GM08714 (cell line): Measurements from ENCODE around the gene CCDC177.
A peak's percentile ranks its signal among the peaks of the same experiment; 100 is the strongest.

Source experiments
- H3K4me3 ChIP-seq: fragments of 200-500 bp; sonication (Bioruptor generic); 2 replicates; pipeline ENCODE4 v1.5.1; 2014; ENCODE audit warnings: mild to moderate bottlenecking, low read length, inconsistent platforms
- ZNF274 ChIP-seq: IDR thresholded peaks from 2 replicates; pipeline ENCODE4 v1.6.1; 2012; ENCODE audit warnings: mild to moderate bottlenecking, low read depth, low read length

Gene CCDC177

DNA sequence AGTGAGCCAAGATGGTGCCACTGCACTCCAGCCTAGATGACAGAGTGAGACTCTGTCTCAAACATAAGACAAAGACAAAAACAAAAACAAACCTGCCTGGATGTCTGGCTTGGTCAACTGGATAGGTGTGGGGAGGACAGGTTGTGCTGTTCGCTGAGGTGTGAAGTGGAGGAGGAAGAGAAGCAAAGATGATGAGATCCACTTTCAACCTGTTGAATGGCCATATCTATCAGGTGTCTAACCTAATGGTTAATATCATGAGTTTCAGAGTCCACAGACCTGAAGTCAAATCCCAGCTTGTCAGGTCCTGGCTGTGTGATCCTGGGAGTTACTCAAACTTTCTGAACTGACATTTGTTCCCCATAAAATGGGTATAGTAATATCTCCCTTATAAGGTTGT is 9.7 kb upstream of the CCDC177 start:
- TF ChIP-seq ZNF274: no peak
- H3K4me3 ChIP-seq: no peak overlapping the region

DNA sequence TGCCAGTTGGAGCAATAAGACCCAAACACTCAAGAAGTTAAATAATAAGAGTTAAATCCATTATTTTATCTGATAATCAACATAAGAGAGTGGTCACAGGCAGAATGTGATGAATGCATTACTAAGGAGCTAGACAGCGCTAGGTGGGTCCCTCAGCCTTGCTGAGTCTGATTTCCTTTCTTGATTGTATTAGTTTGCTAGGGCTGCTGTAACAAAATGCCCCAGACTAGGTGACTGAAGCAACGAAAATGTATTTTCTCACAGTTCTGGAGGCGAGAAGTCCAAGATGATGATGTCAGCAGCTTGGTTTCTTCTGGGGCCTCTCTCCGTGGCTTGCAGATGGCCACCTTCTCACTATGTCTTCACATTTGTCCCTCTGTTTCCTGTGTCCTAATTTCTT is 8.2 kb upstream of the CCDC177 start:
- no peak for TF ChIP-seq ZNF274
- no peak overlapping the region for H3K4me3 ChIP-seq

- no peak overlapping the region for H3K4me3 ChIP-seq
- TF ChIP-seq ZNF274: no peak
Measured at GRCh38 chr14:69582212-69582611, 7.5 kb upstream of the CCDC177 start.

DNA sequence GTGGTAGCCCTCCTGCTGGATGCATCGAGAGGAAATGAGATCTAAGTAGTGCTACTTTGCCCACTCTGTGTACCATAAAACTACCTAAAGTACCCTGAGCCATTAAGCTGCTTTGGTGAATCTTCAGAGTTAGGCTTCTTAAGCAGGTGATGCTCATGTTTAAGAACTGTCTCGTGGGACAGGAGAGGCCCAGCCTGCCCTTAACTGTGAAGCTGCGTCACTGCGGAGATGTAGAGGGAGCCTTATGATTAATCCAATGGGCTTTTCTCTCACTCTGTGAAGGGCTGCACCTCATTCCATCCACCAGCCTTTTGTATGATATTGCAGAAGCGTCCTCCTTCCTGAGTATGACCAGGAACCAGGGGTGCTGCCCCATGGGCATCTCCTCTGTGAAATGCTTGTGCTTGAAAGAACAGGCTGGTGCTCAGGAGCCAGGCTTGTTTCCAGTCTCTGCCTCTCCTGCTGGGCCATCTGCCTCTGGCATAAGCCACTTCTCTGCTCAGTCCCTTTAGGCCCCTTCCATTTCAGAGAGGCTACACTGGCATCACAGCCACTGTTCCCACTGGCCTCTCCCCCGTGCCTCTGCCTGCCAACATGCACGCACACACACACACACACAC is 6.8 kb upstream of the CCDC177 start:
- TF ChIP-seq ZNF274: no peak
- no peak overlapping the region for H3K4me3 ChIP-seq

GRCh38 chr14:69580009-69580577 is 5.4 kb upstream of the CCDC177 start:
- H3K4me3 ChIP-seq: no peak overlapping the region
- no peak for TF ChIP-seq ZNF274

- no peak overlapping the region for H3K4me3 ChIP-seq
- TF ChIP-seq ZNF274: no peak
Measured at GRCh38 chr14:69579476-69579875, 4.8 kb upstream of the CCDC177 start.

DNA sequence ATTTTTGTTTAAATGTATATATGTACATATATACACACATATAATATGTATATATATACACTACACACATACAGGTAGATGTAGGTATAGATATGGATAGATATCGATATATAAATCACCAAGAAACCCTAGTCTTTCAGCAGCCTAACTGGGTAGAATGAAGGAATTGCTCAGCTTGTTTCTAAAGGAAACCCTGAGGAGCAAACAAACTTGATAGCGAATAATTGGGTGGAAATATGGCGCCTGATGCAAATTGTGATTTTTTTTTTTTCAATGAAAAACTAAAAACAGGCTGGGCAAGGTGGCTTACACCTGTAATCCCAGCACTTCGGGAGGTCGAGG is 254 bp upstream of the CCDC177 start:
- TF ChIP-seq ZNF274: no peak
- H3K4me3 ChIP-seq: no peak overlapping the region

DNA sequence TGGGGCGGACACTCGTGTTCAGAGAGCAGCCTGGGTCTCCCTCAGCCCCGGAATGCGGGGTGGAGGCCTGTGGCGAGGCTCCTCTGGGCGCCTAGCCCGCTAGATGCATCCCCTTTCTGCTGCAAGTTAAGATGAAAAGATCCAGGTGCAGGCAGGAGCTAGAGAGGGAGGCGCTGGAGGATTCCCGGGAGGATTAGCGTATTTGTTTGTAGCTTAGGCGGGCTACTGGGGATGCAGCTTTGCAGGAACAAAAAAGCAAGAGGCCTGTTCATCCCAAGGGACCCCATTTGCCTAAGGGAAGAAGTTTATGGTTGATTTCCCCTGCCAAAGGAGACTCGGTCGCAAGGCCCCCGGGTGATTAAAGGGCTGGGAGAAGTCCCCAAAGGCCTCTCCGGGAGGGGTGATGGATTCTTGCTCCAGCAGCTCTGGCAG is 824 bp downstream of the CCDC177 start:
- no peak overlapping the region for H3K4me3 ChIP-seq
- no peak for TF ChIP-seq ZNF274

GRCh38 chr14:69573205-69573830 is 1.4 kb downstream of the CCDC177 start:
- no peak overlapping the region for H3K4me3 ChIP-seq
- no peak for TF ChIP-seq ZNF274

- H3K4me3 ChIP-seq: no peak overlapping the region; the same call in 1 of the 2 replicates
- no peak for TF ChIP-seq ZNF274
Measured at GRCh38 chr14:69572841-69573135, 1.9 kb downstream of the CCDC177 start.

DNA sequence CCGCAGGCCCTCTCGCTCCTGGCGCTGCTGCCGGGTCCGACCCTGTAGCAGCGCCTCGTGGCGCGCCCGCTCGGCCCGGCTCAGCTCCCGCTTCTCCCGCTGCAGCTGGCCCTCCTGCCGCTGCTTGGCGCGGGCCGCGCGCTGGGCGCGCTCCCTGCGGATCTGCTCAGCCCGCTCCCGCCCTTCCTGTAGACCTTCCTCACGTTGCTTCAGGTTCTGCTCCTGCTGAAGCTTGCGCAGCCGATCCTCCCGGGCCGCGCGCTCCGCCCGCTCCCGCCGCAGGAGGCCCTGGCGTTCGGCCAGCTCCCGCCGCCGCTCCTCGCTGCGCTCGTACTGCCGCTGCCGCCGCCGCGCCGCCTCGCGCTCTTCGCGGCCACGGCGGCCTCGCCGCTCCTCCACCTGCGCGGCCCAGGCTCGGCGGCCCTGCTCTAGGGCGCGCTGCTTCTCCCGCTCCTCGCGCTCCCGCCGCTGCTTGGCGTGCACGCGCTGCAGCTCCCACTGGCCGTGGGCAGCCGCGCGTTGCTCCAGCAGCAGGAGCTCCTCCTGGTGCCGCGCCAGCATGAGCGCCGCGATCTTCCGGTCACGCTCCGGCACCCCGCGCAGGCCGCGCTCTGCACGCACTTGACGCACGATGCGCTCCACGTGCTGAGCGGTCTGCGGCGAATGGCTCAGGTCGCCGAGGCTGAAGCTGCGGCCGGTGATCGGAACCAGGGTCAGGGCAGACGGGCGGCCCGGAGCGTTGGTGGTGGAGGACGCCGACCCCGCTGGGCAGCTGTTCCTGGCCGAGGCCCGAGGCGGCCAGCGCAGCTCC is 2.4 kb downstream of the CCDC177 start:
- H3K4me3 ChIP-seq: peak overlapping the region; percentile 1; the same call in 1 of the 2 replicates
- TF ChIP-seq ZNF274: no peak

- no peak overlapping the region; the same call in 1 of the 2 replicates for H3K4me3 ChIP-seq
- TF ChIP-seq ZNF274: no peak
Measured at GRCh38 chr14:69571449-69572029, 3.1 kb downstream of the CCDC177 start.

DNA sequence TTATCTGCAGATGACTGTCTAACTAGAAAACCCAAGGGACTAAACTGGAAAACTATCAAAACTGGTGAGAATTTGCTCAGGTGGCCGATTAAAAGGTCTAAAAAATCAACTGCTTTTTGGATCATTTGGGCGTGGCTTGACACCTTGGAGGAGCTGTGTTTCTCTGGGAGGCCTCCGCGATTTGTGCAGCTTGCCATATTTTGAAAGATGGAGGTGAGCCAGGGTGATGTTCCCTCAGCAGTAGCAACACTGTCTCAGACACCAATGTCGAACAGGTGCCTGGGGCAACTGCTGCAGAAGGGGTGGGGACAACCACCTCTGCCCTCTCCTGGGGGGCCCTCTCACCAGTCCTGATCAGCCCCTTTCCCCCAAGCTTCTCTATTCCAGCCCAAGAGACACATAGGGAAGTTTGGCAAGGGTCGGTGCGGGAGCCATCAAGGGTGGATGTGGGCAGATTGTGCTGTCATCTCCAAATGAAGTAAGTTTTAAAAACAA is 3.8 kb downstream of the CCDC177 start:
- TF ChIP-seq ZNF274: no peak
- H3K4me3 ChIP-seq: no peak overlapping the region

DNA sequence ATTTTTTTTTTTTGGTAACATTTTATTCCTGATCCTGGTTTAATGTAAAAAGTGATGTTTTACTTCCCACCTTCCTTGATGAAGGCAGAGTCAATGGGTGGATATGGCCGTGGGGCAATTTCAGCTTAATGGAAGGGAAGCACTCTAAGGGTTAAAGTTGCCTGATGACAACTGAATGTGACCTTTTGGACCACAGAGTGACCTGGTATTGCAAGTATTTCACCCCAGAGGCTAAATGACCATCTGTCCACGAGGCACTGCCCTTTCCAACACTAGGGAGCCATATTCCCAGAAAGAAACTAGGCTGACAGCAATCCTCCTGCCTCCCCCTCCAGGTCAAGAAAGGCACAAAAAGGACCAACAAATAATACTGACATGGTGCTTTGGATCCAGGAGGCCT is 4.8 kb downstream of the CCDC177 start:
- H3K4me3 ChIP-seq: no peak overlapping the region
- no peak for TF ChIP-seq ZNF274
